ENCODE data around the gene NANOGP8.
A peak's percentile ranks its signal among the peaks of the same experiment; 100 is the strongest.
"Not testable (repeated sequence)": the region's sequence is repeated elsewhere in the genome, so short reads cannot be mapped to it uniquely, and the experiment has no call there.

Gene NANOGP8

DNA sequence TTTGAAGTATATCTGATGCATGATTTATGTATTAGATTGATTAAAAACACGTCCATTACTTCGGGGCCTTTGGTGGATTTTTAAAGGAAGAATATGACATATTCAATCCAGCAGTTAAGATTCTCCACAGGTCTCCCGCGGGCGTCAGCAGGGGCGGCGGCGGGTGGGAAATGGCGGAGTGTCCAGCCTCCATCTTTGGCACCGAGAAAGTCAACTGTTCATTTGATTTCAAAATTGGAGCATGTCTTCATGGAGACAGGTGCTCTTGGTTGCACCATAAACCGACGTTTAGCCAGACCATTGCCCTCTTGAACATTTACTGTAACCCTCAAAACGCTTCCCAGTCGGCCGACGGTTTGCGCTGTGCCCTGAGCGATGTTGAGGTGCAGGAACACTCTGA is 7.2 kb upstream of the NANOGP8 start:
- no peak for DNase-seq

DNA sequence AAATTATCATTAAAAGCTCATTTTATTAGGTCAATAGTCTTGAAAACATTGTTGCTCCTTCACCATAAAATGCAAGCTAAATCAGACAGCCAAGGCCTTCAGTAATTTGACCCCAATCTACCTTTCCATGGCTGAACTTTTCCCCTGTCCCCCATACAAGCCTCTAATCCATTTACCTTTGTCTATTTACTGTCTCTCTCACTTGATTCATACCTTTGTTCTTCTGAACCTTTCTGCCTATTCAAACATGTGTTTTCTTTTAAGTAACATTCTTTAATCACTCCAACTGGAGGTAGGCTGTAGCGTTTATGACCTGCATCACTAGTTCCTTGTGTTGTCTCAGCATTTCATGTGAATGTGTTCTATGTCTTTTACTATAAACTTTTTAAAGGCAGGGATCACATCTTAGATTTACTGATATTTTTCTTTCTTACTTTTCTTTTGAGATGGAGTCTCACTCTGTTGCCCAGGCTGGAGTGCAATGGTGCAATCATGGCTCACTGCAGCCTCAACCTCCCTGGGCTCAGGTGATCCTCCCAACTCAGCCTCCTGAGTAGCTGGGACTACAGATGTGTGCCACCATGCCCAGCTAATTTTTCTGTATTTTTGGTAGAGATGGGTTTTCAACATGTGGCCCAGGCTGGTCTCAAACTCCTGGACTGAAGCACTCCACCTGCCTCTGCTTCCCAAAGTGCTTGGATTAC is 5.2 kb upstream of the NANOGP8 start:
- no peak for DNase-seq

DNA sequence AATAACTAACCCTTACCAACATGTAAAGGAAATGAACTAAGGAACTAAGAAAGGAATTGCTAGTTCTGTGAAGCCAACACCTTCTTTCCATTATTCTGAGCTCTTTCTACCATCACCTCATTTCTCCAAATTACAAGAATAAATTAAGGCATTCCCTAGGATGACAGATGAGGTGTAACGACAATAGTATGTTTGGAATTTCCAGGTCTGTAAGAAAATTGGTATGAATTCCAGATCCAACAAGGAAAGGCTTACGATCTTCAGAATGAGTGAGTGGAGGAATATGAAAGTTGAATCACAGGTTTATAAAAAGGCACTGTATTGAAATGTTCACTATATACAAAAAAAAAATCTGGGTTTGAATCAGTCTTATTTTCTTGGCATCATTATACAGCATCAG is 4.5 kb upstream of the NANOGP8 start:
- DNase-seq: no peak

DNA sequence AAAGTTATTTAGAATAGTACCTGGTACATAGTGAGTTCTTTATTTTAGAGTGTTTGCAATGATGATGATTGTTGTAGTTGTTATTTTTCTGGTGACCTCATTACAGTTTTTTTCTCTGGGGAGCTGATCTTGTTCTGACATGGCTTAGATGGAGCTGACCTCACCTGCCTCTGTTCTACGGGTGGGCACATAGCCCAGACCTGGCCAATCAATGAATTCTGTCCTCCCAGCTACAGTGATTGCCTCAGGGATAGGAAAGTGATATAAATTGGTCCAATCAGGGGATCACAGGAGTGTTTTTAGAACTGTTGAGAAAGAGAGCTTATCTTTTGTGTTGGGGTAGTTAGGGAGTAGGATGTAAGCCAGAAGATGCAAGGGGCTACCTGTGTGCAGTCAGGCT is 3.2 kb upstream of the NANOGP8 start:
- no peak for DNase-seq

DNA sequence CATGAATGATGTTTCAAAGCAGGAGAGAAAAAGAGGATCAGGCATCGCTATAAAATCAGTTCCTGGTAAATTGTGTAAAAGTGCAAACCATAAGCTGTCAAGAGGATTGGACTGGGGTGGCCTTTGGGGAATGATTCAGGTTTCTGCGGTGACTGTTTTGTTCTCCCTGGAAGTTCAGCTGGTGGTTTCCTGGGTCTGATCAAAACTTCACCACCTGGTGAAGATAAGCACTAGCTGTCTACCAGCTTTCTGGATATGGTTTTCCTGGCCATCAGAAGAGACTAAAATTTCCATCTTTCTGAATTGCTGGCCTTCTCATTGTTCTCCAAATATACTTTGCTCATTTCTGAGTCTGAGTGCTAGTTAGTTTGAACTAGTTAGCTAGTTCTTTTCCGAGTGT is 2.7 kb upstream of the NANOGP8 start:
- no peak for DNase-seq

DNA sequence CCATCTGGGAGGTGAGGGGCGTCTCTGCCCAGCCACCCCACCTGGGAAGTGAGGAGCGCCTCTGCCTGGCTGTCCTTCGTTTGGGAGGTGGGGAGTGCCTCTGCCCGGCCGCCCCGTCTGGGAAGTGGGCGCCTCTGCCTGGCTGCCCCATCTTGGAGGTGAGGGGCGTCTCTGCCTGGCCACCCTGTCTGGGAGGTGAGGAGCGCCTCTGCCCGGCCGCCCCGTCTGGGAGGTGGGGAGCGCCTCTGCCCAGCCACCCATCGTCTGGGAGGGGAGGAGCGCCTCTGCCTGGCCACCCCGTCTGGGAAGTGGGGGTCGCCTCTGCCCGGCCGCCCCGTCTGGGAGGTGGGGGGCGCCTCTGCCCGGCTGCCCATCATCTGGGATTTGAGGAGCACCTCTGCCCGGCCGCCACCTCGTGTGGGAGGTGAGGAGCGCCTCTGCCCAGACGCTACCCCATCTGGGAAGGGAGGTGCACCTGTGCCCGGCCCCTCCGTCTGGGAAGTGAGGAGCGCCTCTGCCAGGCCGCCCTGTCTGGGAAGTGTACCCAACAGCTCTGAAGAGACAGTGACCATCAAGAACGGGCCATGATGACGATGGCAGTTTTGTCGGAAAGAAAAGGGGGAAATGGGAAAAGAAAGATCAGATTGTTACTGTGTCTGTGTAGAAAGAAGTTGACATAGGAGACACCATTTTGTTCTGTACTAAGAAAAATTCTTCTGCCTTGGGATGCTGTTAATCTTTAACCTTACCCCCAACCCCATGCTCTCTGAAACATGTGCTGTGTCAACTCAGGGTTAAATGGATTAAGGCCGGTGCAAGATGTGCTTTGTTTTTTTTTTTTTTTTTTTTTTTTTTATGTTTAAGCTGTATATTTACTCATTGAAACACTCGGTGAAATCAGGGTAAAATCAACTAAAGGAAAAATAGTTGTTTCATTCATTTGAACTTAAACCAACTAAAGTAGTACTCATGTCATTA is 2.4 kb downstream of the NANOGP8 start:
- not testable (repeated sequence) for DNase-seq

DNA sequence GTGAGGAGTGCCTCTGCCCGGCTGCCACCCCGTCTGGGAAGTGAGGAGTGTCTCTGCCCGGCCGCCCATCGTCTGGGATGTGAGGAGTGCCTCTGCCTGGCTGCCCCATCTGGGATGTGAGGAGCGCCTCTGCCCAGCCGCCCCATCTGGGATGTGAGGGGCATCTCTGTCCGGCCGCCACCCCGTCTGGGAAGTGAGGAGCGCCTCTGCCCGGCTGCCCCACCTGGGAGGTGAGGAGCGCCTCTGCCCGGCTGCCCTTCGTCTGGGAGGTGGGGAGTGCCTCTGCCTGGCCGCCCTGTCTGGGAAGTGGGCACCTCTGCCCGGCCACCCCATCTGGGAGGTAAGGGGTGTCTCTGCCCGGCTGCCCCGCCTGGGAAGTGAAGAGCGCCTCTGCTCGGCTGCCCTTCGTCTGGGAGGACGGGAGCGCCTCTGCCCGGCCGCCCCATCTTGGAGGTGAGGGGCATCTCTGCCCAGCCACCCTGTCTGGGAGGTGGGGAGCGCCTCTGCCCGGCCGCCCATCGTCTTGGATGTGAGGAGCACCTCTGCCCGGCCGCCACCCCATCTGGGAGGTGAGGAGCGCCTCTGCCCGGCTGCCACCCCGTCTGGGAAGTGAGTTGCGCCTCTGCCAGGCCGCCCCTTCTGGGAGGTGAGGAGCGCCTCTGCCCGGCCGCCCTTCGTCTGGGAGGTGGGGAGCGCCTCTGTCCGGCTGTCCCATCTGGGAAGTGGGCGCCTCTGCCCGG is 3.3 kb downstream of the NANOGP8 start:
- DNase-seq: not testable (repeated sequence)

DNA sequence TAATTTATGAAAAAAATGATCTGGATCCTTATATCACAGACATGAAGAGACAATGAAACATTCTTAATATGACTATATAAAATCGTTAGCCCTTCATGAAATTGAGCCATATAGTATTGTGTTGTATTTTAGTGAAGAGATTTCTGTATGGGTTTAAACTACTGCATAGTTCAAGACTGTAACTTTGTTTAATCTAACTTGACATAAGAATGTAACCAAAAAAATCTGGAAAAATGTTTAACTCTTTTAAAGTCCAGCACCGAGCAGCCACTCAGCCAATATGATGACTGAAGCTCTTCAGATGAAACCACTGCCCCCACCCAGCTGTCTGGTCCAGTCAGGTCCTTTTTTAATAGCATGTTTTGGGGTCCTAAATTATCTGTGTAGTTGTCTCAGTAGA is 4.9 kb downstream of the NANOGP8 start:
- no peak for DNase-seq

DNA sequence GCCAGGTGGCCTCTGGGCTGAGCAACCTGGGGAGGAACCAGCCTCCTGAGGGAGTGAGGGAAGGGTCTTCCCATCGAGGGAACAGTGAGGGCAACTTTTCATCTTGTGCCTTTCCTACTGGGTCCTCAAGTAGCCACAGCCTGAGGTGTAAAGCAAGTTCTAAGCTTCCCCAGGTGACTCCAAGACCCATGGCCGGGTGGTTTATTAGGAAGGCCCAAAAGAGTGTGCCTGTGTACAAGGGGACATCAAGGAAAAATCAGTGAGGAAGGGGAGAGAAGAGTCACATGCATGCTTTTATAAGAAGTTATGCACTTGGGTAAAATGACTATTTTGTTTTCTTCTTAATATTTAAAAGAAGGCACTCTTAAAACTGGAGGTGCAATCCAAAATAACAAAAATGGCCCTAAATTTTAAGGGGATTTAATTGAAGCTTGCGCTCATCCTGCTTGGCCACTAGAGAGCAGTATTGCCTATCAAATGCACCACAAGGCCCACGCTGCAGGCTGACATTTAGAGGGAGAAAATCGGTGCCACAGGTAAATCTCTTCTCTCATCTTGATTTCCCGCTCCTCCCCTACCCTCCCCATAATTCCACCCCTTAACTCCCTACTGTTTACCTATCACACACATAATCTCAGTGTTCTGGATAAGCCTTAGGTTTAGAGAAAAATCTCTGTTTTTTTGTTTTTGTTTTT is 6.7 kb downstream of the NANOGP8 start:
- DNase-seq: peak; percentile 10

DNA sequence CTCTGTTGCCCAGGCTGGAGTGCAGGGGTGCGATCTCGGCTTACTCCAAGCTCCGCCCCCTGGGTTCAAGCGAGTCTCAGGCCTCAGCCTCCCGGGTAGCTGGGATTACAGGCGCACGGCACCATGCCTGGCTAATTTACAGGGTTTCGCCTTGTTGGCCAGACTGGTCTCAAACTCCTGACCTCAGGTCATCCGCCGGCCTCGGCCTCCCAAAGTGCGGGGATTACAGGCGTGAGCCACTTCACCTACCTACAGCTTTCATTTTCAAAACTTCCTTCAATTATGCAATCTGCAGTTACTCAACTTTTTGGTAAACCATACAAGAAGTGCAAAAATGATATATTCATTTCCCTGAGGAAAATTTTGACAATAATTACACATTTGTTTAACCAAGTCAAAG is 14.0 kb downstream of the NANOGP8 start:
- DNase-seq: no peak

DNA sequence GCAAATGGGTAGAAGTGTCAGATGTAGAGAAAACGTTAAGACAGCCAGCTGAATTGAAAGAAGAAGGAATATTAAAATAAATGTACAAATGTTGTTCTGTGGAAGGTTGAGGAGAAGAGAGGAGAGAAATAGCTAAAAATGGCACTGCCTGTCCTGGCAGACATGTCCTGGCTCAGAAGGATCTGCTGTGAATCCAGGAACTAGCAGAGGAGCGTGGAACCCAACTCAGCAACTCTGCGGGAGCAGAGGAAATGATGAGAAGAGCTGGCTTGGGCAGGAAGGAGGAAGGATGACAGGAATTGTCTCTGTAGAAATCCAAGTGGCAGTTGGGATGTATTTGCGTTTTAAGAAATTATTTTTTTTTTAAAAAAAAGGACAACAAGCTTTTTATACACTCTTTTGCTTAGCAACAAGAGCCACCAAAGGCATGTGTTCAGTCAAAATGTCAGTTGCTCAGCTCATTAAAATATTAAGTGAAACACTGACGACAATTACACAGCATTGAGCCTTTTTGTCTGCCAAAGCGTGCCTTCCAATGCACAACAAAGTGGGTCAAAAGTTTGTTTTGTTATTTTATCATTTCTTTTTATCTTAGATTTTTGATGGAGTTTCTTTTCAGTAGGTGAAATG is 16.1 kb downstream of the NANOGP8 start:
- DNase-seq: no peak

DNA sequence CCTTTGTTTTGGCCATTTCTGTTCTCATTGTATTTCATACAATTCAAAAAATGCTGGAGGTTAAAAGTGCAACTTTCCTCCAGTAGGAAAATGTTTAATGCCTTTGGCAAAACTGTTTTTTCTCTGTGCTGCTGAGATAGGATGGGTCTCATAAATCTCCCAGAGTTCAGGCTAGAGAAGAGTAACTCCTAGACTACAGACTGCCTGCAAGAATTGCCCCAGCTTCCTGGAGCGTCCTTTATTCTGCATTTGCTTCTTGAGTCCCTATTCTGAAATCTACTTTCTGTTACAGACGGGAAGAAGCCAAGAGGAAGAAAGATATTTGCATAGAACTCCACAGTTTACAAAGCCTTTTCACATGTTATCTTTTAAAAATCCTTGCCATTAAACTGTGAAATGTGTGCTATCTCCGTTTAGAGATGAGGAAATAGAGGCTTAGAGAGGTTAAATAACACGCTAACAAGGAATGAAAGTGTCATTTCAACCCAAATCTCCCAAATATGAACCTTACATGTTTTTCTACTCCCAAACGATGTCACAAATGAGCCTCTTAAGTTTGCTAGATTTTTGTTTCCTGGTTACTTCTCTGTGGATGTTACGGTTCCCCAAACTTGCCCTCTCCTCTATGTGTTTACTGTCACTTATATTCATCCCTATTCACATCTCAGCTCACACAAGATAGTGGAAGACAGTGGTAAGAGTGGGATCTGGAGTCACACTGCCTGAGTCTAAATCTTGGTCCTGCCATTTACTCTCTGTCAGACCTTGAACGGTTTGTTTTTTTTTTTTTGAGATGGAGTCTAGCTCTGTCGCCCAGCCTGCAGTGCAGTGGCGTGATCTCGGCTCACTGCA is 17.4 kb downstream of the NANOGP8 start:
- DNase-seq: no peak

DNA sequence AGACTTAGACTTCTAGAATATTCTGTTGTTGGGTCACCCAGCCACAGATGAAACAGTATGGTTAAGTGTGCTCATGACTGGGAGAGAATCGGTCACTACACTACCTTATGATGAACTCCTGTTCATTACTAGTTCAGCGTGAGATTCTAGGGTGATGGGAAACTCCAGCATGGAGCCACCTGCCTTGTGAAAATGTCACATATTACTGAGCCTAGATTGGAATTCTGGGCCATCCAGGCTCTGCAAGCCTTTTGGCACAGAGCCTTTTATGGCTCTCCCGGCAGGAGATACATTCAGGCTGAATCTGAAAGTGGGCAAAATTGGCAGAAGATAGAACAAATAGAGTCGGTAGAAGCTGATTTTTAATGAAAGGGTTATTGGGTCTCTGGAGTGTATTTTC is 19.0 kb downstream of the NANOGP8 start:
- DNase-seq: no peak

DNA sequence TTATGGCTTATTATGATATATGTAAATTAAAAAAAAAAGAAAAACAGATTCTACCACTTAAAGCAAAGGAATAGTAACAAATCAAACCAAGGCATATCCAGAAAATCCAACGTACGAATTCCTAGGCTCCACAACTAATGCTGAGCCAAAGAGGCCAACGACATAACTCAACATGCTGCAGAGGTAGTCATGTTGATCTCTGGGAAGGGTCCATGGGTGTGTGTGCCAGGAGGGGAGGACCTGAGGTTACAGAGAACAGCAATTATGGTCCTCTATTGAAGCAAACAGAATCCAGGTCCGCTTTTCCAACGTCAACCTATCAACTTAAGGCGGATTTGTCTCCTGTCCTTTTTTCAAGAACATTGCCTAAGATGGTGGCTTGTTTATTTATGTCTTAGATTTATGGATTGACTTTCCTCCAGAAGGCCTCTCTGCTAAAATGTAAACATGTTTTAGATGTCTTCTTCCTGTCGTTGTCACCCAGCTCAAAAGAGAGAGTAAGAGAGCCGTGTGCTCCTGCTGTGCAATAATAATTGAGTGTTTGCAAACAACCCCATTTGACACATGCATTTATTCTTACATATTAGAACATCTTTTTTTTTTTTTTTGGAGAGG is 20.4 kb downstream of the NANOGP8 start:
- no peak for DNase-seq

DNA sequence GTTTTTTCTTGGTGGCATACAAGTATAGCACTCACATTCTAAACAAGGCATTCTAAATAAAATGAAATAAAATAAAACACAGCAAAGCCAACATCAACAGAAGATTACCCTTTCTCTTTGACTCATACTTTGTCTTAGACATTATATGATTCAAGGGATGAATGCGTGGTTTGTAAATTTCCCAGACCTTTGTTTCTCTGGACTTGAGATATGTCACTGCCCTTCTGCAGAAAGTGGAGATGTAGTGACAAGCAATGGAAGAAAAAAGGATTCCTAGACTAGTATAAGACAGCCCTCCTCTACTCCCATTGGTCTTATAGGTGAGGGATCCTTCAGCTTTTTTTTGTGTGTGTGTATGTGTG is 22.4 kb downstream of the NANOGP8 start:
- no peak for DNase-seq

DNA sequence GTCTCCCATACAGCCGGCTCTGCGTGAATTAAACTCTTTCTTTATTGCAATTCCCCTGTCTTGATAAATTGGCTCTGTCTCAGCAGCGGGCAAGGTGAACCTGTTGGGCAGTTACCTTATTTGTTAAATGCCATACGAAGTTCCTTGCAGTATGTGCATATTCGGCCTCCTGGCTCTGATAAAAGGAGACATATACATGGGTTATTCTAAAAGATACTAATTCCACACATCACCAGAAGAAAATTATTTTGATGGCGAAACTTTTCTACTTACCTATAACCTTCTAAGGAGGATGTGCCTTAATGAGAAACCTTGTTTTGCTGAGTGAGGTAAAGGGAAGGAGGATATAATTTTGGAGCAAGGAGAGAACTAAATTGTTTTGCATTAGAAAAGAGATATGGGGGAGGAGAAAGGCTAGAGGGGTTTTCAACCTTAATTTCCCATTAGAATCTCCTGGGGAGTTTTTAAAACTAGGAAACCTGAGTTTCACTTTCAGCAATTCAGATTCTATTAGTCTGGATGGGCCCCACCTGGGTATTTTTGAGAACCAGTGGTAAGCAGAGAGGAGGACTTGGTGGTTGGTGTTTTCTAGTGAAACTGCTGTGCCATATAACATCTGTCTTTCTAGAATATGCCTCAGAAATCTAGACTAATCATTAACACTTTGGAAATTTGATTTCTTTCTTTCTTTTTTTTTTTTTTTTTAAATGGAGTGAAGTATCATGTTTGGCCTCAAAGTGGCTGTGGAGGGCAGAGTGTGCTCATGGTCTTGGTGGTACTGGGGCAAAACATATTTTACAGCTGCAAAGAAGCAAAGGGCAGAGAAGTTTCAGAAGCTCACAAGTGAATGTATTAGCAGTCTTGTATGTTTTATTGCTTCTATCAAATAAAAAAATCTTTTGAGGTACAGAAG is 23.0 kb downstream of the NANOGP8 start:
- no peak for DNase-seq

DNA sequence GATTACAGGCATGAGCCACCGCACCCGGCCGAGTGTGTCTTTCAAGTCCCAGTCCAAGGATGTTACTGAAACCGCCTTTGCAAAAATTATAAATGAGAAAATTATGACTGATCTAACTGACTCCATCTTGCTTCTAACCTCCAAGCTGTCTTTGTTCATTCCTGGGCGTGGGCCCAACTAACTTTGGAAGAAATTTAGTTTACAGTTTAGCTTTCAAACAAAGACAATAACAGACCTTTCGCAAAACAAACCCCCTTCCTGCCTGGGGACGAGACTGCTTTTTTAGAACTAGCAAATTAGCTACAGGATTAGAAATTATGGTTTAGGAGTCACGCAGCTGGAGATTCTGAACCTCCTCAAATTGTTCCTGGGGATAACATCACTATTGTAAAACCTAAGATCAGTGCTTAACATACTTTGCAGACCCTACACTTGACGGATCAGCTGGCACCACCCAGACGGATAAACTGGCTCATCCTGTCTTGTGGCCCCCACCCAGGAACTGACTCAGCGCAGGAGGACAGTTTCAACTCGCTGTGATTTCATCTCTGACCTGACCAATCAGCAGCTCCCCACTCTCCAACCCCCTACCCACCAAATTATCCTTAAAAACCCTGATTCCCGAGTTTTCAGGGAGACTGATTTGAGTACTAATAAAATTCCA is 23.8 kb downstream of the NANOGP8 start:
- DNase-seq: no peak

DNA sequence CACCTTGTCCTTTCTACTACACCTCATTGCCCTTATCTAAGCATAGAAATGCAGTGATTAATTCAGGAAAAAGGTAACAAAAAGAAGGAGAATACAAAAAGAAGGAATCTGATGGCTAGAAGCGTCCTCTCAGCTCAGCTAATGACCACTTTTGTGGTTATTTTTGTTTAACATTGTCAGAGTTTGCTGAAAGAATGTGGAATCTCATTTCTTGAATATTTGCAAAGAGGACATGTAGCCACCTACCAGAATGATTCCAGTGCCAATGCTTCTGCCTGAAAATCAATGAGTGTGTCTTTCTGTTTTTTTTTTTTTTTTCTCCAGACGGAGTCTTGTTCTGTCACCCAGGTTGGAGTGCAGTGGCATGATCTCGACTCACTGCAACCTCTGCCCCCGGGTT is 24.5 kb downstream of the NANOGP8 start:
- DNase-seq: no peak

DNA sequence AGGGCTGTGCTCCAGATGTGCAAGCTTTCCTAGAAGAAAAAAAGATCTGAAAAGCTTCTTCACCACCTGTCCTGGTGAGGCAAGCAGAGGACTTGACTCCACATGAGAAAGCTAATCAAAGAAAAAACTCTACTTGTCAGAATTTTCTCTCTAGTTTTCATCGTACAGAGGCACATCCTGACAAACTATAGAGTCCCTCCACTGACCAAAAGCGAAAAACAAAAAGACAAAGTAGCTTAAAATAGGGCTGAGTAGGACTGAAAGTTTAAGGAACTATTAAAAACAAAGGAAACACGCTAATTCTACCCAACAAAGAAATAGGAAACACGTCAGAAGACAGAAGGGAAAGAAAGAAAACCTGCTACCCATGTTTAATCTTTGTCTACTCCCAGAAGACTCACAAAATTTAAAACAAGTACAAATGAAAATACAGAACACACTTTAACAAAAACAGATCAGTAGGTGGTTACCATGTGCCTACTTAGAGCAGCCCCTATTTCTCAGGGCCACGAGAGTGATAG is 26.5 kb downstream of the NANOGP8 start:
- no peak for DNase-seq

Measured in central memory CD4-positive, alpha-beta T cell (primary cell).